ENCODE results near the gene SF3B5. TPM values are rescaled to one million over a fixed set of nuclear protein-coding genes. Genes with fewer than 3 reads are reported as not detected.

SF3B5 gene
- total and polyA plus RNA-seq, 2 of the 8 experiments (the other 6 are each of a cell fraction or from before 2014, with no cell fraction given), result 195 to 588 TPM

DNA sequence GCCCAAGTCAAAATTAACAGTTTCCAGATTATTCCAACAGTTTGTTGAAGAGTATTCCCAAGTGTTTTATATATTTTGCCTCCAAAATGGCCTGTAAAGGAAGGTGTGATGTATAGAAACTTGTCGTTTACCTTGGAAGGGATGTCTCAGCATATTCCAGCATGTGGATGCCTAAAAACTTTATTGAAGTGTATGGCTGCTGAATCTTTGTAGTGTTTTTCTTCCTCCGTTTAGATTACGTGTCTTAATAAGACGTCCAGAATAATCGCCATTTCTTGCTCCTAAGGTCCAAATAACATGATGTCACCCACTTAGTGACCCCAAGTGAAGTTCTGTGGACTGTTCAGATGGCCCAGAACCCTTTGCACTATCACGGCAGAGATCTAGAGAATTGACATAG is 18.0 kb upstream of the SF3B5 start:
- CTCF ChIA-PET (ENCODE audit: partially characterized antibody), result no interaction called here
- H3K4me1 ChIP-seq (replicated peaks in 1 of 4; ENCODE audit: control insufficient read depth in 3 of 4, insufficient read depth in 4 of 4, low read length in 3 of 4), result no peaks in the 10 kb centered on the region
- H3K56ac ChIP-seq (replicated peaks; ENCODE audit: insufficient read length, low read depth, low read length), result no peak overlapping the region
- 88% methylated on average over 6 of the region's 6 CpGs; no CpG with 5 or more reads in 1 of the 2 experiments for WGBS, 2 experiments (ENCODE audit: extremely low coverage in 1 of 2, insufficient coverage in 1 of 2, insufficient read length in 1 of 2, insufficient replicate concordance in 2 of 2, low coverage in 1 of 2, low lambda C conversion rate in 2 of 2, missing lambda C conversion rate in 1 of 2)
- H3K36me3 ChIP-seq (ENCODE audit: control insufficient read depth in 2 of 4, insufficient read depth in 4 of 4, low read length in 3 of 4), result no peaks in the 10 kb centered on the region
- H3K9me3 ChIP-seq (ENCODE audit: insufficient read depth in 2 of 2, low read depth in 1 of 2, low read length in 1 of 2), result no peaks in the 10 kb centered on the region
- no peak overlapping the region for H2AK5ac ChIP-seq (ENCODE audit: low read depth, low read length)
- H2BK15ac ChIP-seq (ENCODE audit: low read length), result no peak overlapping the region
- FAIRE-seq (no peak), DNase-seq (ENCODE audit: low read depth in 1 of 2, low spot score in 2 of 2) (no peak)
- H4K8ac ChIP-seq (ENCODE audit: extremely low read depth, insufficient read depth, low read length), result no peak overlapping the region
- H3K9ac ChIP-seq (replicated peaks in 1 of 4; ENCODE audit: extremely low read depth in 1 of 4, low read depth in 3 of 4, low read length in 3 of 4), result no peak overlapping the region
- H2BK20ac ChIP-seq (ENCODE audit: low read length), result no peak overlapping the region
- H3K27me3 ChIP-seq (replicated peaks in 1 of 4; ENCODE audit: control insufficient read depth in 3 of 4, extremely low read depth in 1 of 4, insufficient read depth in 3 of 4, low read length in 3 of 4), result no peaks in the 10 kb centered on the region
- no peak overlapping the region for H2AFZ ChIP-seq (ENCODE audit: low read length)
- POLR2A ChIA-PET (ENCODE audit: partially characterized antibody), result interaction anchor here (1.2 kb wide), 1 partner anchor 56 kb away, joined by 3 read pairs; no protein-coding TSS in a partner anchor
- no peaks in the 10 kb centered on the region for H3K79me1 ChIP-seq (ENCODE audit: low read depth, low read length)
- no peaks in the 10 kb centered on the region for H4K20me1 ChIP-seq (replicated peaks in 1 of 2; ENCODE audit: control insufficient read depth in 1 of 2, insufficient read depth in 2 of 2, low read length in 2 of 2)
- H3K23me2 ChIP-seq (ENCODE audit: low read depth, low read length), result no peaks in the 10 kb centered on the region
- no peak overlapping the region for H3K27ac ChIP-seq (ENCODE audit: low read depth, low read length)
- H3K4ac ChIP-seq (replicated peaks; ENCODE audit: insufficient read length, low read depth, low read length), result no peak overlapping the region
- no peak overlapping the region for H2BK120ac ChIP-seq (replicated peaks; ENCODE audit: low read depth, low read length)
- H2BK5ac ChIP-seq (ENCODE audit: low read depth, low read length), result no peak overlapping the region
- no peak overlapping the region for H3K14ac ChIP-seq (ENCODE audit: insufficient read length)
- H4K91ac ChIP-seq (replicated peaks; ENCODE audit: insufficient read length, low read length), result no peak overlapping the region
- no peak overlapping the region for H3K23ac ChIP-seq (ENCODE audit: insufficient read length)
- no peaks in the 10 kb centered on the region for H3K79me2 ChIP-seq (ENCODE audit: control insufficient read depth in 1 of 2, insufficient read depth in 2 of 2, low read length in 2 of 2)
- no peak overlapping the region for H3K18ac ChIP-seq (ENCODE audit: extremely low read depth, low read length)
- H2BK12ac ChIP-seq (ENCODE audit: low read depth, low read length), result no peak overlapping the region
- no peak overlapping the region for H3K4me2 ChIP-seq (ENCODE audit: insufficient read depth in 1 of 2, low read depth in 2 of 2, low read length in 2 of 2)
- H4K5ac ChIP-seq (ENCODE audit: insufficient read length, low read depth, low read length), result no peak overlapping the region
- H3K4me3 ChIP-seq (ENCODE audit: extremely low read depth in 1 of 4, insufficient read depth in 2 of 4, low read depth in 3 of 4, low read length in 4 of 4), result no peak overlapping the region
- TF ChIP-seq RNF2 (IDR thresholded peaks at IDR 0.05; ENCODE audit: borderline replicate concordance, low read depth, low read length, missing control alignments, poor library complexity, severe bottlenecking) (no peak), RFX5 (IDR thresholded peaks at IDR 0.05; ENCODE audit: borderline replicate concordance, low read depth, low read length) (no peak), GTF2F1 (IDR thresholded peaks at IDR 0.05; ENCODE audit: borderline replicate concordance, low read depth, low read length) (no peak), SP2 (IDR thresholded peaks at IDR 0.05; ENCODE audit: low read length) (no peak), HDAC2 (IDR thresholded peaks at IDR 0.05; ENCODE audit: borderline replicate concordance in 1 of 2, low read depth in 2 of 2, low read length in 2 of 2) (no peak), ZNF274 (IDR thresholded peaks at IDR 0.05; ENCODE audit: borderline replicate concordance, extremely low read depth, low read length) (no peak), SIRT6 (IDR thresholded peaks at IDR 0.05; ENCODE audit: low read length) (no peak), CBX8 (IDR thresholded peaks at IDR 0.05; ENCODE audit: borderline replicate concordance, low read depth, low read length) (no peak), NANOG (IDR thresholded peaks at IDR 0.05; ENCODE audit: insufficient read depth, low read depth, low read length, poor library complexity, severe bottlenecking) (no peak), SIN3A (conservative IDR thresholded peaks at IDR 0.05 in 1 of 2, IDR thresholded peaks at IDR 0.05 in 1 of 2; ENCODE audit: low read depth in 1 of 2, low read length in 2 of 2) (no peak)
- TF ChIP-seq, protein P1, sequence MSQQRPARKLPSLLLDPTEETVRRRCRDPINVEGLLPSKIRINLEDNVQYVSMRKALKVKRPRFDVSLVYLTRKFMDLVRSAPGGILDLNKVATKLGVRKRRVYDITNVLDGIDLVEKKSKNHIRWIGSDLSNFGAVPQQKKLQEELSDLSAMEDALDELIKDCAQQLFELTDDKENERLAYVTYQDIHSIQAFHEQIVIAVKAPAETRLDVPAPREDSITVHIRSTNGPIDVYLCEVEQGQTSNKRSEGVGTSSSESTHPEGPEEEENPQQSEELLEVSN (IDR thresholded peaks at IDR 0.05), result no peak
